NCI-H146 treated with DMSO at 0.1 percent for 48 hours (cell line): ENCODE measurements around the gene CHCHD6.
A peak's percentile ranks its signal among the peaks of the same experiment; 100 is the strongest.

ENCODE experiments used
- DNase-seq: peaks from one replicate; lab custom pipeline; 2025; ENCODE audit not compliant: unreplicated experiment; lab: John Stamatoyannopoulos, UW

Gene CHCHD6

GRCh38 chr3:126742057-126742456 lies 38.0 kb downstream of the CHCHD6 start:
- DNase-seq: no peak

GRCh38 chr3:126743350-126743749 lies 39.3 kb downstream of the CHCHD6 start:
- no peak for DNase-seq

GRCh38 chr3:126743781-126744180 lies 39.7 kb downstream of the CHCHD6 start:
- DNase-seq: no peak

- no peak for DNase-seq
Observed at GRCh38 chr3:126745760-126746394, 41.8 kb downstream of the CHCHD6 start.

GRCh38 chr3:126746395-126747177 lies 42.5 kb downstream of the CHCHD6 start:
- DNase-seq: no peak

GRCh38 chr3:126747768-126748167 lies 43.7 kb downstream of the CHCHD6 start:
- DNase-seq: no peak

- DNase-seq: no peak
Observed at GRCh38 chr3:126748701-126749546, 44.9 kb downstream of the CHCHD6 start.

- no peak for DNase-seq
Observed at GRCh38 chr3:126749547-126749875, 45.5 kb downstream of the CHCHD6 start.

- no peak for DNase-seq
Observed at GRCh38 chr3:126749931-126750755, 46.1 kb downstream of the CHCHD6 start.

GRCh38 chr3:126750756-126751121 lies 46.7 kb downstream of the CHCHD6 start:
- DNase-seq: no peak

- no peak for DNase-seq
Observed at GRCh38 chr3:126751611-126752302, 47.7 kb downstream of the CHCHD6 start.

- peak; percentile 63 for DNase-seq
Observed at GRCh38 chr3:126752303-126753190, 48.5 kb downstream of the CHCHD6 start.

- no peak for DNase-seq
Observed at GRCh38 chr3:126753191-126754160, 49.4 kb downstream of the CHCHD6 start.

GRCh38 chr3:126755866-126756265 lies 51.8 kb downstream of the CHCHD6 start:
- DNase-seq: no peak

GRCh38 chr3:126758026-126758425 lies 54.0 kb downstream of the CHCHD6 start:
- peak; percentile 35 for DNase-seq

GRCh38 chr3:126758882-126759281 lies 54.8 kb downstream of the CHCHD6 start:
- no peak for DNase-seq

- DNase-seq: no peak
Observed at GRCh38 chr3:126760541-126760940, 56.5 kb downstream of the CHCHD6 start.

GRCh38 chr3:126763035-126763434 lies 59.0 kb downstream of the CHCHD6 start:
- DNase-seq: no peak
